Stimulated activated CD4-positive, alpha-beta T cell treated with anti-CD3 and anti-CD28 coated beads, Interleukin-15, amount 100 ng/mL, for 48 hours (primary cell): ENCODE measurements around the gene FAM89B.

ENCODE experiments used
- DNase-seq, 2 donors: peaks; one replicate each; pipeline ENCODE4 v3.0.0-alpha.2; 2020; ENCODE audit warnings: low read depth in 2 of 2

FAM89B gene

GRCh38 chr11:65588199-65589054 lies 16.1 kb downstream of the FAM89B start:
- peak; percentile 70 to 75 for DNase-seq

DNA sequence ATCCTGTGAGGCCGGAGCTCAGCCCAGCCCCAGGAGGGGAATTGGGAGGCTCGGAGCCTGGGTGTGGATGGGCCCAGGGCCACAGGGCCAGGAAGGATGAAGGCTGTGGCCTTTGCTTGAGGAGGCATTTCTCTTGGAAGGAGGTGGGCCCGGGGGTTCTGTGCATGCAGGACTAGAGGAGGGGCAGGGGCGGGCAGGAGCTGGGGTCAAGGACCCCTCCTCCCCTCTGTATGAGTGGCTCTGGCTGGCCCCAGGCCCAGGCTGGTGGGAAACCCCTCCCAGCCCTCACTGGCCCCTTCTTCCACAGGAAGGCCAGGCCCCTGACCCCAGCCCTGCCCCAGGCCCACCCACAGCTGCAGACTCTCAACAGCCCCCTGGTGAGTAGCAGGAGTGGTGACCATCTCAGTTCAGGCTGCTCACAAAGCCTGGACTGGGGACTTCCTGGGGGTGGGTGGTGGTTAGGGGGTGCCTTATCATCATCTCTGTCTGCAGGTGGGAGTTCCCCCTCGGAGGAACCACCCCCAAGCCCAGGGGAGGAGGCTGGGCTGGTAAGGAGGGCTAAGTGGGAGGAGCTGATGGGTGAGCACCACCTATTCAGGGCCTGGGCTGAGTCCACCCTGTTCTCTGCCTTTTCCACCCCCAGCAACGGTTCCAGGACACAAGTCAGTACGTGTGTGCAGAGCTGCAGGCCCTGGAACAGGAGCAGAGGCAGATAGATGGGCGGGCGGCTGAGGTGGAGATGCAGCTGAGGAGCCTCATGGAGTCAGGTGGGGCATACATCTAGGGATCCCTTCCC lies 17.3 kb downstream of the FAM89B start:
- DNase-seq, result no peak

- no peak for DNase-seq
Measured at GRCh38 chr11:65590240-65590738, 18.0 kb downstream of the FAM89B start.

- no peak for DNase-seq
Measured at GRCh38 chr11:65591939-65592857, 19.9 kb downstream of the FAM89B start.

GRCh38 chr11:65592858-65593517 lies 20.6 kb downstream of the FAM89B start:
- no peak for DNase-seq

DNA sequence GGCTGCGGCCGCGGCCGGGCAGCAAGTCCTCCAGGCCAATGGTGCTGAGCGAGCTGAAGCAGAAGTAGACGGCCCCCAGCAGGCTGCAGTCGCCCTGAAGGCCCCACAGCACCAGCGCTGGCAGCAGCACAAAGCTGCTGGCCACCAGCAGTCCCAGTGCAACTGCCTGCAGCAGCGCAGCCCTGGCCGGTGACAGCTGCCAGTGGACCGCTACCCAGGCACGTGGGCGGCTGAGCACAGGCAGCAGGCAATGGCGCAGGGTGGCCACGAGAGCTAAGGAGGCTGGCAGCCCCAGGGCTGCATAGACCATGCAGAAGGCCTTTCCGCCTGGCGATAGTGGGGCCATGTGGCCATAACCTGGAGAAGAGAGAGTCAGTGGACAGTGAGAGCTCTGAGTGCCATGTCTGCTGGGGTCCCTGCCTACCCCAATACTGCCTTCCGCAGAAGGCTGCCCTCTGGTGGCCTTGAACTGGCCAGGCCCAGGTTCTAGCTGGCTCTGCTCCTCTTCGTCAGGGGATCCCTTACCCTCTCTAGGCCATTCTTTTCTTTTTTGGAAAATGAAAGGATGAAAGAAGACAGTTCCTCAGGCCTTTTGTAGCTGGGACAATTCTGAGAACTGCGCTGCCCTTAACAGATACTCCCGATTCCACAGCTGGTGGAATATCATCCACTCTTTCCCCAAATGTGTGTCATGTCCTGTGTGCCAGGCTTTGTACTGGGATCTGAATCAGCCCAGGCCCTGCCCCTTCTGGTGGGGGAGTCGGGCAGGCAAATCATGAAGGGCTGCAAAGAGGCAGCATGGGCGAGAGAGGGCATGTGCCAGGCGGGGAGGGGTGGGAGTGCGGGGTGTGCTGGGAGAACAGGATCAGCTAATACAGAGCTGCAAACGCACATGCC lies 21.4 kb downstream of the FAM89B start:
- no peak for DNase-seq

- DNase-seq, result no peak
Measured at GRCh38 chr11:65595131-65595530, 22.8 kb downstream of the FAM89B start.

GRCh38 chr11:65595543-65596281 lies 23.4 kb downstream of the FAM89B start, which contains the start of gene KCNK7:
Gene KCNK7 (minus strand): TSS chr11:65595800. CDS start chr11:65595772, 28 bp downstream.
- DNase-seq, result no peak

GRCh38 chr11:65596520-65596919 lies 24.2 kb downstream of the FAM89B start:
- no peak for DNase-seq

- no peak for DNase-seq
Measured at GRCh38 chr11:65598258-65598699, 25.9 kb downstream of the FAM89B start.

- DNase-seq, result no peak
Measured at GRCh38 chr11:65599216-65599954, 27.0 kb downstream of the FAM89B start.

GRCh38 chr11:65599955-65600246 lies 27.6 kb downstream of the FAM89B start:
- no peak for DNase-seq

GRCh38 chr11:65604258-65604657 lies 31.9 kb downstream of the FAM89B start:
- no peak for DNase-seq

GRCh38 chr11:65606876-65607613 lies 34.7 kb downstream of the FAM89B start:
- DNase-seq, result no peak

DNA sequence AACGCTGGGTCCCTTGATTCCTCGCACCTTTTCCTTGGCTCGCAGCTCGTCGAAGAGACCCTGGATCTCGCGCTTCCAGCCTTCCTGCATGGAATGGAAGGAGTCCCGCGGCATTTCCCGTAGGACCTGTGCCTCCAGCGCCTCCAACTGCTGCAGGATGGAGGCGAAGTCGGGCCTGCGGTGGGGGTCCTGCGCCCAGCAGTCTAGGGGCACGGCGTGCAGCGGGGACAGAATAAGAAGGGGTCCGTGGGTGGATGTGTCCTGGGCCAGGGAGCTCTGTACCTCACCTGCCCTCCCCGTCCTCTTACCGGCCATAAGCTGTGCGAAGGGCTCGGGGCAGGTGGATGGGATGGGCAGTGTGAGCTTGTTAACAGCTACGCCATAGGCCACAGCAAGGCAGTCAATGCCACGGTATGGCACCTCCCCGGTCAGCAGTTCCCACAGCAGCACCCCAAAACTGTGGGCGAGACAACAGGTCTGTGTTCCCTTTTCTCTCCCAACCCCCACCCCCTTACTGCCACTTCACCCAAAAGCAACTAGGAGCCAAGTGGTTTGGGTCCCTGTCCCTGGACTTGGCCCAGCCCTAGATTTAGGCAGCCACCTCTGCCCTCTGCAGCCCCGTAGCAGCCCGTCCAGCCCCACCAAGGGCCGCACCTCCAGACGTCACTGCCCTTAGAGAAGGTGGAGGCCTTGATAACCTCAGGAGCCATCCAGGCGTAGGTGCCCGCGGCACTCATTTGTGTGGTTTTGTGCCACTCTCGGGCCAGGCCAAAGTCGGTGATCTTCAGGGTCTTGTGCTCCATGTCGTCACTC lies 35.5 kb downstream of the FAM89B start:
- no peak for DNase-seq

DNA sequence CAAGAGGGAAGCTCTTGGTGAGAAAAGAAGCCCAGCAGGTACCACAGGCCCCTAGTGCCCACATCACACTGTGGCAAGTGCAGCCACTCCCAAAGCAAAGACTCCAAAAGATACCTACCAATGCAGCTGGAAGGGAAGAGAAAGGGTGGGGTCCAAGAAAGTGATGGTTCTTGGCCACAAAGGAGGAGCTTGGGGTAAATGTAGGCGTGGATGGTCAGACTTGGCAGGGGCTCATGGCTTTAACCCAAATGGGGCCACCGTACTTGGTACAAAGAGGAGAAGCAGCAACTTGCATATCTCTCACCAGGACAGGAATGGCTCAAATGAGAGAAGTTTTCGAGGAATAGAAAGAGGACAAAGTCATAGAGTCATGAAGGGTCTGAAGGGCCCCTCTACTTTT lies 36.9 kb downstream of the FAM89B start:
- no peak for DNase-seq

DNA sequence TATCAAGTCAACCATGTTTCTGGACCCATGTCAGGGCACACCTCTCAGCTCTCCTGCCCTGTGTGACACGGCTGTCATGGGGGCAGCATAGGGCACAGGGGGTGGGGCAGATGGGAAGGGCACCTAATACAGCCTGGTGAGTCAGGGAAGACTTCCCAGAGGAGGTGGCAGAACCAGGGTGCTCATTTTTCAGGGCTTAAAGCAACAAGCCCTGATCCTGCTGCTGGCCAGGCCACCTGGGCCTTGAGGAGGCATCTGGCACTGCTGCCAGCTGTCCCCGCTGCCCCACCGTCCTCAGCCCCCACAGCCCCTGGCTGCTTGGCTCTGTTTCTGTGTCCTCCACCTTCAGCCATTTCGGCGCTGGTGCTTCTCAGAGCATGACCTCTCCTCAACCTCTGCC lies 37.3 kb downstream of the FAM89B start:
- DNase-seq, result no peak
